ENCODE measurements around the gene PDE6H. TPM values are rescaled to one million over a fixed set of nuclear protein-coding genes. Genes with fewer than 3 reads are reported as not detected.

Gene PDE6H
- total and polyA plus RNA-seq, 2 of the 8 experiments (the other 6 are each of a cell fraction or from before 2014, with no cell fraction given), result not detected

DNA sequence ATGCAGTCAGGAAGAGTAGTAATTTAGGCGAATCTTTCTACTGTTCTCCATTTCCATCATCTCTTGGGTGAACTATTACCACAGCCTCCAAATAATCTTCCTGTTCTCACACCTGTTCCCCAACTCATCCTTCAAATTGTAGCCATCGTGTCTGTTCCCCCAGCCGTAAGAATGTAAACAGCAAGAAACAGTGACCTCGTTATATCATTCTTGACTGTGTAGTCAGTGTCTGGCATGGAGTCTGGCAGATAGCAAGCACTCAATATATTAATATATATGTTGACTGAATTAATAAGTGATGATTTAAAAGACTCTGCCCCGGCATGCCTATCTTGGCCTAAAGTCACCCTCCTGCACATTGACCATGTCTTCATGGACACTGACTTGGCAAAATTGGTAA is 20.3 kb downstream of the PDE6H start:
- Histone ChIP-seq H3K23me2 (ENCODE audit: low read depth, low read length) (no peaks in the 10 kb centered on the region), H3K79me2 (ENCODE audit: control insufficient read depth in 1 of 2, insufficient read depth in 2 of 2, low read length in 2 of 2) (no peaks in the 10 kb centered on the region), H2BK5ac (ENCODE audit: low read depth, low read length) (no peak overlapping the region), H3K14ac (ENCODE audit: insufficient read length) (no peak overlapping the region), H3K18ac (ENCODE audit: extremely low read depth, low read length) (no peak overlapping the region), H4K20me1 (replicated peaks in 1 of 2; ENCODE audit: control insufficient read depth in 1 of 2, insufficient read depth in 2 of 2, low read length in 2 of 2) (no peaks in the 10 kb centered on the region), H2BK120ac (replicated peaks; ENCODE audit: low read depth, low read length) (no peak overlapping the region), H3K4me1 (replicated peaks in 1 of 4; ENCODE audit: control insufficient read depth in 3 of 4, insufficient read depth in 4 of 4, low read length in 3 of 4) (no peaks in the 10 kb centered on the region), H3K4me3 (ENCODE audit: extremely low read depth in 1 of 4, insufficient read depth in 2 of 4, low read depth in 3 of 4, low read length in 4 of 4) (no peak overlapping the region), H3K27me3 (replicated peaks in 1 of 4; ENCODE audit: control insufficient read depth in 3 of 4, extremely low read depth in 1 of 4, insufficient read depth in 3 of 4, low read length in 3 of 4) (no peaks in the 10 kb centered on the region), H2BK20ac (ENCODE audit: low read length) (no peak overlapping the region), H3K56ac (replicated peaks; ENCODE audit: insufficient read length, low read depth, low read length) (no peak overlapping the region), H3K4ac (replicated peaks; ENCODE audit: insufficient read length, low read depth, low read length) (no peak overlapping the region), H3K27ac (ENCODE audit: low read depth, low read length) (no peak overlapping the region), H4K8ac (ENCODE audit: extremely low read depth, insufficient read depth, low read length) (no peak overlapping the region), H3K9me3 (ENCODE audit: insufficient read depth in 2 of 2, low read depth in 1 of 2, low read length in 1 of 2) (no peaks in the 10 kb centered on the region), H4K91ac (replicated peaks; ENCODE audit: insufficient read length, low read length) (no peak overlapping the region), H2AK5ac (ENCODE audit: low read depth, low read length) (no peak overlapping the region), H3K79me1 (ENCODE audit: low read depth, low read length) (no peaks in the 10 kb centered on the region), H3K23ac (ENCODE audit: insufficient read length) (no peak overlapping the region), H3K36me3 (ENCODE audit: control insufficient read depth in 2 of 4, insufficient read depth in 4 of 4, low read length in 3 of 4) (no peaks in the 10 kb centered on the region), H2AFZ (ENCODE audit: low read length) (no peak overlapping the region), H2BK12ac (ENCODE audit: low read depth, low read length) (no peak overlapping the region), H3K4me2 (ENCODE audit: insufficient read depth in 1 of 2, low read depth in 2 of 2, low read length in 2 of 2) (no peak overlapping the region), H3K9ac (replicated peaks in 1 of 4; ENCODE audit: extremely low read depth in 1 of 4, low read depth in 3 of 4, low read length in 3 of 4) (no peak overlapping the region), H2BK15ac (ENCODE audit: low read length) (no peak overlapping the region), H4K5ac (ENCODE audit: insufficient read length, low read depth, low read length) (no peak overlapping the region)
- no peak for TF ChIP-seq BCL11A (IDR thresholded peaks at IDR 0.05; ENCODE audit: low read depth in 2 of 2, low read length in 2 of 2)
- TF ChIP-seq CHD2 (IDR thresholded peaks at IDR 0.05; ENCODE audit: low read length), result no peak
- TF ChIP-seq RXRA (IDR thresholded peaks at IDR 0.05; ENCODE audit: insufficient read depth, low read depth, low read length), result no peak
- TF ChIP-seq BRCA1 (IDR thresholded peaks at IDR 0.05; ENCODE audit: low read depth, low read length), result no peak
- no peak for TF ChIP-seq SP1 (IDR thresholded peaks at IDR 0.05; ENCODE audit: low read depth, low read length)
- TF ChIP-seq EGR1 (IDR thresholded peaks at IDR 0.05; ENCODE audit: borderline replicate concordance, low read depth, low read length), result no peak
- no peak for TF ChIP-seq KDM1A (IDR thresholded peaks at IDR 0.05; ENCODE audit: borderline replicate concordance, low read length)
- TF ChIP-seq FOSL1 (IDR thresholded peaks at IDR 0.05; ENCODE audit: insufficient read depth, low read depth, low read length), result no peak
- ChIA-PET CTCF (ENCODE audit: partially characterized antibody) (interaction anchor here (0.6 to 12.5 kb wide), 5 partner anchors 35 to 187 kb away, joined by 3 to 116 read pairs (median 3); partner anchors contain the start of genes ART4 and ERP27), POLR2A (ENCODE audit: partially characterized antibody) (no interaction called here)
- WGBS, 2 experiments (ENCODE audit: extremely low coverage in 1 of 2, insufficient coverage in 1 of 2, insufficient read length in 1 of 2, insufficient replicate concordance in 2 of 2, low coverage in 1 of 2, low lambda C conversion rate in 2 of 2, missing lambda C conversion rate in 1 of 2), result 93% methylated on average over 5 of the region's 5 CpGs; no CpG with 5 or more reads in 1 of the 2 experiments
- no peak for FAIRE-seq
- no peak for DNase-seq (ENCODE audit: low read depth in 1 of 2, low spot score in 2 of 2)

All from H1 (cell line).